Endothelial cell of umbilical vein (primary cell): ENCODE data around the gene BPIFA3. TPM values are rescaled to one million over a fixed set of nuclear protein-coding genes. Genes with fewer than 3 reads are reported as not detected.

Experiments used
- BruUV-seq: library from RNA; stranded (reverse); fragments of 400-500 nt; replicated peaks from 2 replicates; lab custom pipeline; 2021; lab: Mats Ljungman, UMichigan
- CTCF ChIA-PET: fragments of 300-600, 350-600 bp; sonication (Branson Sonifier 250); formaldehyde crosslinking; loops from one replicate; lab custom pipeline; 2021; ENCODE audit warnings: antibody characterized with exemption, inconsistent platforms; lab: Charles Lee
- POLR2A ChIA-PET: fragments of 300-600, 350-600 bp; sonication (Branson Sonifier 250); formaldehyde crosslinking; loops from one replicate; lab custom pipeline; 2021; ENCODE audit warnings: antibody characterized with exemption, inconsistent platforms; lab: Charles Lee
- DNase-seq: peaks from one replicate; pipeline ENCODE4 v3.0.0-alpha.2; 2011; ENCODE audit warnings: low read depth, low spot score
- FAIRE-seq: peaks from 2 replicates; lab custom pipeline; 2011; peaks lifted over from hg19 to GRCh38; lab: Jason Lieb, UNC
- H2AFZ ChIP-seq: 2 replicates; pipeline ENCODE4 v1.6.0; 2012; ENCODE audit warnings: low read depth, low read length, control low read depth, inconsistent platforms
- H3K27ac ChIP-seq: 2 replicates; pipeline ENCODE4 v1.5.1; 2011; ENCODE audit warnings: low read depth, mild to moderate bottlenecking, control low read depth, low read length, moderate library complexity; ENCODE audit not compliant: insufficient read depth
- H3K27me3 ChIP-seq, 2 experiments: 2 replicates each; pipeline versions ENCODE4 v1.6.0 to v1.6.1; 2011; ENCODE audit warnings: low read length in 2 of 2, mixed read lengths in 1 of 2; ENCODE audit not compliant: control insufficient read depth in 2 of 2, insufficient read depth in 2 of 2
- H3K36me3 ChIP-seq, 2 experiments: 2 replicates in 1 of 2; 3 replicates in 1 of 2; pipeline ENCODE4 v1.5.1; 2011; ENCODE audit warnings: low read length in 2 of 2, mild to moderate bottlenecking in 1 of 2, moderate library complexity in 1 of 2; ENCODE audit not compliant: control insufficient read depth in 2 of 2, insufficient read depth in 2 of 2; ENCODE audit errors: extremely low read depth in 1 of 2
- H3K4me1 ChIP-seq: 3 replicates; pipeline ENCODE4 v1.5.1; 2011; ENCODE audit warnings: mild to moderate bottlenecking, low read length; ENCODE audit not compliant: control insufficient read depth, insufficient read depth; ENCODE audit errors: extremely low read depth
- H3K4me2 ChIP-seq: 2 replicates; pipeline ENCODE4 v1.6.1; 2011; ENCODE audit warnings: low read length, control low read depth, mixed read lengths; ENCODE audit not compliant: insufficient read depth
- H3K4me3 ChIP-seq, 3 experiments: fragments of 200-600 bp in 1 of 3; sonication (generic), shearing (Covaris generic) in 1 of 3; replicated peaks in 1 of 3; 2 replicates each; pipeline ENCODE4 v1.5.1; 2011 to 2016; ENCODE audit warnings: control low read depth in 3 of 3, low read length in 3 of 3, mild to moderate bottlenecking in 2 of 3, inconsistent platforms in 1 of 3, low read depth in 1 of 3, moderate library complexity in 1 of 3; ENCODE audit not compliant: insufficient read depth in 1 of 3
- H3K79me2 ChIP-seq: 2 replicates; pipeline ENCODE4 v1.6.0; 2012; ENCODE audit warnings: low read length, inconsistent platforms; ENCODE audit not compliant: control insufficient read depth, insufficient read depth
- H3K9ac ChIP-seq: replicated peaks from 2 replicates; pipeline ENCODE3; 2011; ENCODE audit warnings: low read length, control low read depth; ENCODE audit not compliant: insufficient read depth; ENCODE audit errors: extremely low read depth
- H3K9me1 ChIP-seq: replicated peaks from 3 replicates; pipeline ENCODE4 v1.6.0; 2011; ENCODE audit warnings: mild to moderate bottlenecking, low read length; ENCODE audit not compliant: control insufficient read depth, insufficient read depth; ENCODE audit errors: extremely low read depth
- H3K9me3 ChIP-seq: replicated peaks from 2 replicates; pipeline ENCODE4 v1.5.1; 2012; ENCODE audit warnings: low read length, inconsistent platforms; ENCODE audit not compliant: control insufficient read depth, insufficient read depth
- H4K20me1 ChIP-seq: replicated peaks from 2 replicates; pipeline ENCODE3; 2011; ENCODE audit warnings: mild to moderate bottlenecking, low read length; ENCODE audit not compliant: control insufficient read depth, insufficient read depth; ENCODE audit errors: extremely low read depth
- CTCF ChIP-seq, 2 donors: IDR thresholded peaks; 1 replicate in 1 of 2; 2 replicates in 1 of 2; pipeline ENCODE4 v1.5.1; 2011; ENCODE audit warnings: low read length in 2 of 2, mild to moderate bottlenecking in 2 of 2, moderate library complexity in 2 of 2, control low read depth in 1 of 2, inconsistent platforms in 1 of 2, low read depth in 1 of 2; ENCODE audit not compliant: insufficient read depth in 1 of 2; ENCODE audit errors: extremely low read depth in 1 of 2
- EZH2 ChIP-seq: IDR thresholded peaks from 2 replicates; pipeline ENCODE4 v1.6.1; 2012; ENCODE audit warnings: borderline replicate concordance, low read depth, mild to moderate bottlenecking, moderate library complexity, low read length, inconsistent platforms; ENCODE audit not compliant: severe bottlenecking
- FOS ChIP-seq: IDR thresholded peaks from 2 replicates; pipeline ENCODE4 v1.6.1; 2011; ENCODE audit warnings: mild to moderate bottlenecking, low read length, moderate library complexity, borderline replicate concordance; ENCODE audit not compliant: insufficient read depth
- GATA2 ChIP-seq: IDR thresholded peaks from 2 replicates; pipeline ENCODE4 v1.7.0; 2011; ENCODE audit warnings: low read depth, mild to moderate bottlenecking, moderate library complexity, mixed read lengths, low read length; ENCODE audit not compliant: insufficient read length, insufficient read depth
- JUN ChIP-seq: IDR thresholded peaks from 2 replicates; pipeline ENCODE4 v1.6.1; 2011; ENCODE audit warnings: borderline replicate concordance, low read depth; ENCODE audit not compliant: insufficient read length, insufficient read depth
- MAX ChIP-seq: IDR thresholded peaks from 2 replicates; pipeline ENCODE4 v1.6.1; 2011; ENCODE audit not compliant: insufficient read depth, insufficient read length
- MYC ChIP-seq: IDR thresholded peaks from one replicate; pipeline ENCODE4 v1.6.1; 2011; ENCODE audit warnings: mild to moderate bottlenecking, low read depth, low read length
- POLR2A ChIP-seq: IDR thresholded peaks from 2 replicates; pipeline ENCODE4 v1.6.1; 2012; ENCODE audit warnings: low read depth, mild to moderate bottlenecking, control low read depth, low read length
- POLR2AphosphoS5 ChIP-seq: IDR thresholded peaks from 2 replicates; pipeline ENCODE4 v1.6.1; 2012; ENCODE audit warnings: low read depth, mild to moderate bottlenecking, control low read depth, low read length, moderate library complexity; ENCODE audit not compliant: insufficient read depth
- dilution Hi-C: fragments of 300-500 bp; cut with MboI; formaldehyde crosslinking; loops from one replicate; pipeline ENCODE4 v1.15.0; 2019; ENCODE audit warnings: low sequenced_read_pairs; ENCODE audit not compliant: extremely low pct_ligation_motif_present
- intact Hi-C: fragments of 100-400 bp; cut with micrococcal nuclease; formaldehyde crosslinking; loops from one replicate; pipeline ENCODE4 v1.10.0; 2022
- polyA plus RNA-seq, 4 experiments: library from polyadenylated mRNA; depleted of rRNA in 3 of 4; stranded (reverse) in 3 of 4; unstranded in 1 of 4; fragments of >200 nt; gene quantifications; 2 replicates each; pipeline versions ENCODE4 v1.2.1 to v1.2.3, GENCODE V29; 2011 to 2012; ENCODE audit warnings: missing spikeins in 1 of 4
- total RNA-seq: library from RNA; stranded (reverse); gene quantifications from 2 replicates; pipeline ENCODE4 v1.2.3, GENCODE V29; 2021

The BPIFA3 gene
- total and polyA plus RNA-seq, 2 donors (not counting 3 experiments of a cell fraction or from before 2014, with no cell fraction given) = not detected

- Histone ChIP-seq H3K4me1 (no peaks in the 10 kb centered on the region), H3K4me2 (no peak overlapping the region), H3K9me3 (no peaks in the 10 kb centered on the region), H3K9me1 (no peaks in the 10 kb centered on the region), H2AFZ (no peak overlapping the region), H3K79me2 (no peaks in the 10 kb centered on the region), H3K4me3 (no peak overlapping the region), H3K27ac (no peak overlapping the region), H3K36me3 (no peaks in the 10 kb centered on the region), H4K20me1 (no peaks in the 10 kb centered on the region), H3K27me3 (no peaks in the 10 kb centered on the region), H3K9ac (no peak overlapping the region)
- intact Hi-C loops (no loop called here), dilution Hi-C loops (no loop called here)
- ChIA-PET CTCF (no interaction called here), POLR2A (no interaction called here)
- TF ChIP-seq CTCF (IDR thresholded peaks at IDR 0.05; ENCODE audit: extremely low read depth in 1 of 2, insufficient read depth in 1 of 2, low read depth in 1 of 2, low read length in 2 of 2) (no peak), GATA2 (no peak), EZH2 (no peak), FOS (no peak), MYC (no peak), POLR2AphosphoS5 (no peak), POLR2A (no peak), MAX (no peak), JUN (no peak)
- FAIRE-seq (no peak), DNase-seq (no peak)
- BruUV-seq = no TSS peak
Observed at GRCh38 chr20:33188421-33188820, 28.7 kb upstream of the BPIFA3 start.
